GM18517 (cell line): ENCODE results near the gene PLEKHO1.
"Not testable (repeated sequence)": the region's sequence is repeated elsewhere in the genome, so short reads cannot be mapped to it uniquely, and the experiment has no call there.

Experiments
- ATAC-seq: cut with Tn5 transposase; IDR thresholded peaks from one replicate; pipeline ENCODE4 v1.9.1; 2021; ENCODE audit warnings: mild to moderate bottlenecking, moderate library complexity; ENCODE audit not compliant: unreplicated experiment

PLEKHO1 gene, protein sequence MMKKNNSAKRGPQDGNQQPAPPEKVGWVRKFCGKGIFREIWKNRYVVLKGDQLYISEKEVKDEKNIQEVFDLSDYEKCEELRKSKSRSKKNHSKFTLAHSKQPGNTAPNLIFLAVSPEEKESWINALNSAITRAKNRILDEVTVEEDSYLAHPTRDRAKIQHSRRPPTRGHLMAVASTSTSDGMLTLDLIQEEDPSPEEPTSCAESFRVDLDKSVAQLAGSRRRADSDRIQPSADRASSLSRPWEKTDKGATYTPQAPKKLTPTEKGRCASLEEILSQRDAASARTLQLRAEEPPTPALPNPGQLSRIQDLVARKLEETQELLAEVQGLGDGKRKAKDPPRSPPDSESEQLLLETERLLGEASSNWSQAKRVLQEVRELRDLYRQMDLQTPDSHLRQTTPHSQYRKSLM

DNA sequence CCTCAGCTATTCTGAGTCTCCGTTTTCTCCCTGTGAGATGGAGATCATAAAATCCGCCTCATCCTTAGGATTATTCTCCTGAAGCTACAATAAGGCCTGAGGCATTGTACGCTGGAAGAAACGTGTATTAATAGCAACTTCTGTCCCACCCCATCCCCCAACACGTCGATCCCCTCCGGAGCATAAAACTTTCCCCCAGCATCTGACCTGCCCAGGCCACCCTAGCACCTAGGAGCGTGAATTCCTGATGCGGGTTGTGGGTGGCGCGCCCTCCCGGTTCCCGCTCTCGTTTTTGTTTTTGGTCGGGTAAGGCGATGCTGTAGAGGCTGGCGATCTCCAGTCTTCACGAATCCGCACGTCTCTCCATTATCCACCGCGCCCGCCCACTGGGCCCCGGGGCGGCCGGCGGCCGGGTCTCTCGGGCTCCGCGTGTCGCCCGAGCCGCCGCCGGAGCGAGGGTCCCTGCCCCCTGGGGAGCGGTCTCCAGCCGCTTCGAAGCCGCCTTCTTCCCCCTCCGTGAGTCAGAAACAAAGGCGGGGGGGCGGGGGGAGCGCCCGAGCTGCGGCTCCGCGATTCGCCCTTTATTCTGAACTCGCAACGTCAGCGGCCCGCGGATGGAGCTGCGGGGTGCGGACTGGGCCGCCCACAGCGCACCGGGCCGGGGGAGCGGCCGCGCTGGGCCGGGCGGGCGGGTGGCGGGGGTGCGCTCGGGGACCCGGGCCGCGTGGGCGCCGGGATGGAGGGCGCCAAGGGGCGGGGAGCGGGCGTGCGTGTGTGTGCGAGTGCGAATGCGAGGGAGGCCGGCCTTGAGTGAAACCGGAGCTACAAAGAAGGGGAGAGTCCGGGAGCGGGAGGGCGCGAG, at the start of gene PLEKHO1:
PLEKHO1 (plus strand) TSS at position 646 of the 862 bp plus-strand sequence. CDS start 342 bp downstream, outside the sequence.
- ATAC-seq = no peak

DNA sequence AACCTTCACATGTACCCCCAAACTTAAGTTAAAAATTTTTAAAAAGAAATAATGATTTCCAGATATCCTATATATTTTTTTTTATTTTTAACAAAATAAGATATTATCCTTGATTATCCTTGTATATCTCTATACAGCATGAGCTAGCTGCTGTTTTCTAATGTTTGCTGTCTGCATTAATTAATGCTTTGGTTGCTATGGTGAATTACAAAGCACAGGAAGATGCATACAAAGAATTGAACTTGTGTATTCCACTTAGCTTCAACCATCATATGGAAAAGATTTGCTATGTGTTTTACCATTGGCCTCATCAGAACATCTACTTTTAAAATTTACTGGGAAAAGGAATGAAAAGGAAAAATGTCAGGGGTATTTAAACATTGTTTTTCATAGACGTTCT, 46.7 kb upstream of the PLEKHO1 start:
- no peak for ATAC-seq

DNA sequence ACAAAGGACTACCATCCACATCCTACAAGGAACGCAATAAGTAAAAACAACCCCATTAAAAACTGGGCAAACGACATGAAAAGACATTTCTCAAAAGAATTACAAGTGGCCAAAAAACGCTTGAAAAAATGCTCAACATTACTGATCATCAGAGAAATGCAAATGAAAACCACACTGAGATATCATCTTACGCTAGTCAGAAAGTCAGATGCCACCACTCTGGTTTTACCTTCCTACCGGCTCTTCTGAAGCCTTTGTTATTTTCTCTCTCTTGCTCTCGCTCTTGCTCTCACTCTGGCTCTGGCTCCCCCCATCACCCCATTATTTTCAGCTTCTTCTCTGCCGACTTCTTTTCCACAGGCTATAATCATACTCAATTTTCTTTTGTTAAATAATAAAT, 43.4 kb upstream of the PLEKHO1 start:
- no peak for ATAC-seq

DNA sequence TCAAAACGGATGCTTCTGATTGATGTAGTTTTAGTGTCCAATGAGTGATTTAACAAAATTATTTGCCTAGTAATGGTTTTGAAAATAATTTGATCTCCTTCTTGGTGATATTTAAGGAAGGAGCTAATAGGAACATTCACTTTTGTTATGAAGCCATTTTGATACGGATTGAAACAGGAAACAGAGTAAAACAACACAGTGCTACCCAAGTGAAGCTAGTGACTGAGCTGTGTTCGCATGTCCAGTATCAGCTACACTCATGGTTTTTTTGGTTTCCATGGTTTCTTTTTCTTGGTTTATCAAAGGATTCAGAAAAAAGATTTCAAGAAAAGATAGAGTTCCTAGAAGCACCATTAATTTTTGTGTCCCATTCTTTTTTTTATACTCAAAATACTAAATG, 40.1 kb upstream of the PLEKHO1 start:
- ATAC-seq = no peak

DNA sequence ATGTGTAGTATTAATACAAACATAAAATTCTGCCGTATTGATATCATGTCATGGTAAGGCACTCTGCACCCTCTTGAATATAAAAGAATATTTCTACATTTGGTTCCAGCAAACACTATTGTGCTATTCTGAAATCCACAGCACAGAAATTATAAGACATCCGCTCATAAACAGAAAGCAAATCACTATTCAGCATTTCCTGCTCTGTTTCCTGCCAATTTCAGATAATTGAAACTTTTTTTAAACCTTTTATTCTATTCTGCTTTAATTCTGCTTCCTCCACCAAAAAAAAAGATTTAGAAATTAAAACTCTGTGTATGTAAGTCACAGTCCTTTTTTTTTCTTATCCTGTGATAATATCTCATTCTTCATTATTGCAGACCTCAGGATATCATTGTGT, 39.6 kb upstream of the PLEKHO1 start:
- no peak for ATAC-seq

DNA sequence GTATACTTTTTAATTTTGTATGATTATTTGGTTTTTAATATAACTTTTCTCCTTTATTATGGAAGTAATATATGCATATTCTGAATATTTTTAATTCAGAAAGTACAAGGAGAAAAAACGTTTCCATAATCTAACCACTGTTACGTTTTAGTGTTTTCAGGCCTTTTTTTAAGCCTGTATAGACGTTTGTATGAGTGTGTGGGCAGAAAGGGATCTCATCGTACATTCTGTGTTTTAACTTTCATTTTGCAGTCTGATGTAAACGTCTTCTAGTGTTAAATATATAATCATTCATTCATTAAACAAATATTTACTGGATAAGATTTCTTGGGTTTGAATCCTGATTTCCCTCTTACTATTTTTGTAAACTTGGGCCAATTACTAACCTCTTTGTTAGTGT, 38.0 kb upstream of the PLEKHO1 start:
- no peak for ATAC-seq

DNA sequence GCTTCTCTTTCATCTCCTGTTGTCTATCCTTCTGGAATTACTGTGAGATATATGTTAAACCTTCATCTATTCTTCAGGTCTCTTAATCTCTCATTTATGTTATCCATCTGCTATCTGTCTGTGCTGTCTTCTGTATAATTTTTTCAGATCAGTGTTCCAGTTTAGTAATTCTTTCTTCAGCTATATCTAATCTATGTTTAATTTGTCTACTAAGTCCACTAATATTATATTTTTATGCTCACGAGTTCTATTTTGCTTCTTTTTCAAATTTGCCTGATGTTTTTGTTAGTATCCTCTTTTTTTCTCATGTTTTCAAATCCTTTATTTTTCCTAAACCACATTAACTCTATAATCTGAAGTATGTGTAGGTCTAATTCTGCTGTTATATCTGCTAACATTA, 34.6 kb upstream of the PLEKHO1 start:
- no peak for ATAC-seq

DNA sequence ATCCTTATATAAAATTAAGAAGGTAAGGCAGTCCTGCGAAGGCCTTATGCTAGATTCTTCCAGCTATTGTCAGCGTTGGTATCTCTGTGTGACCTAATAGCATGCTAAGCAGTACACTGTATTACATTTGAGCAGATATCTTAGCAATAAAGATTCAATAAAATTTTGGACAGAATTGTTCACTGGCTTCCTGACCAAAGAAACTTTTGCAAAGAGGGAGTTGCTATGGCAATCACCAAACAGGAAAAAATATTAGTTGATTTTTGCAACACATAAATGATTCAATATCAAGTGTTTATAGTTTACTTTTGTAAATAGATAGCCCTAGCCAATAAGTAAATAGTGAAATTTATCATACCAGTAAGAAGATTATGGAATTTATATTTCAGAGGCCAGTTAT, 31.0 kb upstream of the PLEKHO1 start:
- no peak for ATAC-seq

DNA sequence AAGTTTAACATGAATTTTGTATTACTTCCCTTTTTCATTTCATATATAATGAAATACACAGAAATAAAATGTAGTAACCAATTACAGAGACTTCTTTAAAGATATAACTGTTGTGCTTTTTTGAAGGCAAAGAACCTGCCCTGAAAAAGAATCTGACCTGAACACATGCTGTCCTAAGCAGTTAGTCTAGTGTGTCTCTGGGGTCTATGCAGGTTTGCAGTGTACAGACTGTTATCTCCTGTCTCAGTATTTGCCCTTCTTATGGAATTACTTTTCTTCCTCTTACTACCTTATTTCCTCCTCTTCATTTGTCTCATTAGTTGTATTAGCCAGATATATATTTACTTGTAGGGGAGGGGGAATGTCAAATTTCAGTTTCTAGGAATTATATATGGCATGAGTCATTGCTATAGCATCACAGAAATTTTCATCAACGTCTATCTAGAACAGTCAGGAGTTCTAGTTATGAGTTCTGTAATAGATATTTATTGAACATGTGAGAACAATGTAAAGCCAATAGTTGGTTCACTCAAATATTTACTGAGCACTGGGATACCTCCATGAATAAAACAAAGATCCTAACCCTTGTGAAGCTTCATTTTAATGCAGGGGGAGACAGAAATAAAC, 28.4 kb upstream of the PLEKHO1 start:
- no peak for ATAC-seq

DNA sequence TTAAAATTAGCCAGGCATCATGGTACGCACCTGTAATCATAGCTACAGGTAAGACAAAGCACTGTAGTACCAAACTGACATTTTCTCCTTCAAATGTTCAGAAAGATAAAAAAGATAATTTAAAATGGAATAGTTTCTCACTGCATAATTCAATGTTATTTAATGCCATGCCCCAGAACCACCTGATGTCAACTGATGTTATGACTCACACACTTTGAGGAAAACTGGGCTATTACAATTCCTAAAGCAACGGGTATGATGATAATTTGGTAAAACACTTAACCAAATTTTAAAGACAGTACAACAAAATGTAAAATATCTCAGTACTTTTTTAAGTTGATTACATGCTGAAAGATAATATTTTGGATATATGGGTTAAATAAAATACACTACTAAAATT, 22.9 kb upstream of the PLEKHO1 start:
- no peak for ATAC-seq

DNA sequence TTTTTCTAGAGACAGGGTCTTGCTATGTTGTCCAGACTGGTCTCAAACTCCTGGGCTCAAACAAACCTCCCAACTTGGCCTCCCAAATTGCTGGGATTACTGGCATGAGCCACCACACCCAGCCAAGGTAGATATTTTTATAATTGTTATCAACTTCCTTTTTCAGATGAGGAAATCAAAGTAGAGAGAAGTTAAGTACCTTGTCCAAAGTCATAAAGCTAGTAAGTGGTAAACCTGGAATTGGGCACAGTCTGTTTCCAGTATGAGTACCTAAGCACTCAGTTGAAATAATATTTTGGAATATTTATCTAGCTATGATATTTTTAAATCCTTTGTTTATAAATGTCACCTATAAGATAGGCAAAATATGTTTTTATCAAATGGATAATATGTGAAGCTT, 22.3 kb upstream of the PLEKHO1 start:
- no peak for ATAC-seq

DNA sequence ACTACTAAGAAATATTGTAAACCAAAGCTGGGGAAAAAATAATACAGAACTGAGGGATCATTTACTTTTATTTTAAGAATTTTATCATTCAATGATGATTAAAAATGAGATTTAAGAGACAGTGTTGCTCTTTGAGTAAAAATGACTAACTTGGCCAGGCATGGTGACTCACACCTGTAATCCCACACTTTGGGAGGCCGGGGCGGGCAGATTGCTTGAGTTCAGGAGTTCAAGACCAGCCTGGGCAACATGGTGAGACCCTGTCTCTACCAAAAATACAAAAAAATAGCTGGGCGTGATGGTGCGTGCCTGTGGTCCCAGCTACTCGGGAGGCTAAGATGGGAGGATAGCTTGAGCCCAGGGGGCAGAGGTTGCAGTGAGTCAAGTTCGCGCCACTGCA, 21.8 kb upstream of the PLEKHO1 start:
- no peak for ATAC-seq

DNA sequence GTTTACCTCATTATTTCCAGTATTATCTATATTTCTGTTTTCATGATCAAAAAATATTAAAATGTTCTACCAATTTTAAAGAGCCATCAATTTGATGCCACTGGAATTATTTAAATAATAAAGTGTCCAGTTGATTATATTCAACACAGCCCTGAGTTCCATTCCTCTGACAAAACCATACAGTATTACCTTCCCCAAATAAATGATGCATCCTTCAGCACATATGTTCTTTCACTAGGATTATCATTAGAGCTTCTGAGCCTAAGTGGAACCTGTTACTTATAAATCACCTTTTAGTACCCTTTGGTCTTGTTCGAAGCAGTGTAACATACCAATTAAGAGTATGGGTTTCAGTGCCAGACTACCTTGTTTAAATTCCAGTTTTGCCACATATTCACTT, 17.3 kb upstream of the PLEKHO1 start:
- ATAC-seq = no peak

DNA sequence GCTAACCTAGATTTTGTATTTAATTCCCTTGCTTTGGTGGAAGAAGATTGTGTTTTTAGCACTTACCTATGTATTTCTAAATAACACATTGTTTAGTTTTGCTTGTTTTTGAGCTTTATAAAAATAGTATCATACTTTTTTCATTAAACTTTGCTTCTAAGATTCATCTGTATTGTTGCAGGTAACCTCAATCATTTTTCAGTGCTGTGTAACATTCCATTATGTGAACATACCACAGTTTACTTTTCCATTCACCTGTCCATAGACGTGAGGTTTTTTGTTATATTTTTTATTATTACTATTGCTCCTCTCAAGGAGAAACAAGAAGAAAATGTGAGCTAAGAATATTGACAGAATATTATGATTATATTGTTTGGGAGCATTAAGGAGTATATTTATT, 15.2 kb upstream of the PLEKHO1 start:
- ATAC-seq = no peak

DNA sequence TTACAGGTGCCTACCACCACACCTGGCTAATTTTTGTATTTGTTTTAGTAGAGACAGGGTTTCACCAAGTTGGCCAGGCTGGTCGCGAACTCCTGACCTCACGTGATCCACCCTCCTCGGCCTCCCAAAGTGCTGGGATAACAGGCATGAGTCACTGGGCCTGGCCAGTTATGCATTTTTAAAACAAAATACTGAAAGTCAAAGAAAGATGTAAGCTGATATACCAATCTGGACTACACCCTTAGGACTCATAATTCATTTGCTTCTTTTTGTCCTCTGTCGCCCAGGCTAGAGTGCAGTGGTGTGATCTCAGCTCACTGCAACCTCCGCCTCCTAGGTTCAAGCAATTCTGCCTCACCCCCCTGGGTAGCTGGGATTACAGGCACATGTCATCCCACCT, 14.3 kb upstream of the PLEKHO1 start:
- not testable (repeated sequence) for ATAC-seq

DNA sequence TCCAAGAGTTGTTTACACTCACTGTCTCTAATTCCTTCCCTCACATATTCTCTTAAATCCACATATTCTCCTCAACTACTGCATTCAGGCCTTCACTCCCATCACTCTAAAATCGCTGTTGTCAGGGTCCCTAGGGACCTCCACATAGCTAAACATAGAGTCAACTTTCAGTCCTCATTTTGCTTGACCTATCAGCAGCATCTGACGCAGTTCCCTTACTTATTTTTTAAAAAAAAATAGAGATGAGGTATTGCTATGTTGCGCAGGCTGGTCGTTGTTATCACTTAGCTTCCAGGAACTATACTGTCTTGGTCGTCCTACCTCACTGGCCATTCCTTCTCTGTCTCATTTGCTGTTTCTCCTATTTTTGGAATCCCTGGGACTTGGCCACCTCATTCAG, 11.7 kb upstream of the PLEKHO1 start:
- ATAC-seq = no peak

DNA sequence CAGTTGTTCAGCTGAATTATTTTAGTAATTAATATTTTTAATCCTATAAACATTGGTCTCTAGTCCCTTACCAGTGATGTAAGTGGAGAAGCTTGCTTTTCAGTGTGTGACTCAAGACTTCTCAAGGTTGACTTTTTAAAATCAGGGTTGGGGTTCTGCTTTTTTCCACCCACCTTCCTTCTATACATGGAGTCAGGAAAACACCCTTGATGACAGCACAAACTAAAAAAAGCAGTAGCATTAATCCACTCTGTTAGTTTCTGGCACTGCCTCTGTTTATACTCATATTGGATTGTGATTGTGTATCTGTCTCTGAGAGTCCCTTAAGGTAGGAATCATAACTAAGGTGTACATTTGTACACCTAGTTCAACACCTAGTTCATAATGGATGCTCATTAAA, 8.3 kb upstream of the PLEKHO1 start:
- ATAC-seq = no peak

DNA sequence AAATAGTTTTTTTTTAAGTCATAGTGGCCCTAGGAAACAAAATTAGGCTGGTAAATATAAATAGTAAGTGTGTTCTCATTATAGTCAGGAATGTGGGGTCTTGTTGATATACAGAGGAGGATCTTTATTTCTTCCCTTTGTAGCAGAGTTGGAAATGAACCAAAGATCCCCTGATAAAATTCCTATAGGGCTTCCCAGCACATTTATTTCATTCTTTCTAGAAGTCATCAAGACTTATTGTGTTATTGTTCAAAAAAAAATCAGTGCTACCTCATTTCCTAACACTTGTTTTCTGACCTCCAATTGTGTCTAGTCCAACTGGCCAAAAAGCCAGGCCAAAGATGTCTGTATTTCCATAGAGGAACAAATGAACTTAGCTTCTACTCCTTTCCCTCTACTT, 7.6 kb upstream of the PLEKHO1 start:
- ATAC-seq = no peak

DNA sequence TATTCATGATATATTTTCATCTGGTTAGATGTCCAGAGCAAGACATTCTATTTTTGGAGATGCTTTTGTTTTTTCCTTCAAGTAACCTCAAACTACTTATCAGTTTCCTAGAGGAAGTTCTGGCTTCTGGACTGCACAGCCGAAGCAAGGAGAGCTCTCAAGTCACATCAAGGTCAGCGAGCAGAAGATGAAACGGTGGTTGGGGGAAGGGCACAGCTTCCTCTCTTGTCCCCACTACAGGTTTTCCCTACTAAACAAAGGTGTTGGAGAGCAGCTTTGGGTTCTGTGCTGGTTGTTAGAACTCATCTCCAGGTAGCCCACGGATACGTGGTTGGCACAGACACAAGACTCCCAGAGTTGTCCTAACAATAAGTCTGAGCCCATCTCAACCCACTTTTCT, 5.1 kb upstream of the PLEKHO1 start:
- no peak for ATAC-seq

DNA sequence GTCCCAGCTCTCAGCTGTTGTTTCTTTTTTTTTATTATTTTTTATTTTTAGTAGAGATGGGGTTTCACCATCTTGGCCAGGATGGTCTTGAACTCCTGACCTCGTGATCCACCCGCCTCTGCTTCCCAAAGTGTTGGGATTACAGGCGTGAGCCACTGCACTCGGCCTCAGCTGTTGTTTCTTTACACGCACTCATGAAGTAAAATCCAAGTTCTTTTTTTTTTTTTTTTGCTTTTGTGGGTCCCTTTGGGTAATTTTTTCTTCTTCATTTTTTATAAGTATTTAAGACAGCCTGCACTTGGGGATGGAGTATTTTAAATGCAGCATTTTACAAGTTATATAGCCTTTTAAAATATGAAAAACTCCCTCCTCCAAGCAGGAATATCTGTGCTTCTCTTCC, 3.7 kb upstream of the PLEKHO1 start:
- ATAC-seq = not testable (repeated sequence)

DNA sequence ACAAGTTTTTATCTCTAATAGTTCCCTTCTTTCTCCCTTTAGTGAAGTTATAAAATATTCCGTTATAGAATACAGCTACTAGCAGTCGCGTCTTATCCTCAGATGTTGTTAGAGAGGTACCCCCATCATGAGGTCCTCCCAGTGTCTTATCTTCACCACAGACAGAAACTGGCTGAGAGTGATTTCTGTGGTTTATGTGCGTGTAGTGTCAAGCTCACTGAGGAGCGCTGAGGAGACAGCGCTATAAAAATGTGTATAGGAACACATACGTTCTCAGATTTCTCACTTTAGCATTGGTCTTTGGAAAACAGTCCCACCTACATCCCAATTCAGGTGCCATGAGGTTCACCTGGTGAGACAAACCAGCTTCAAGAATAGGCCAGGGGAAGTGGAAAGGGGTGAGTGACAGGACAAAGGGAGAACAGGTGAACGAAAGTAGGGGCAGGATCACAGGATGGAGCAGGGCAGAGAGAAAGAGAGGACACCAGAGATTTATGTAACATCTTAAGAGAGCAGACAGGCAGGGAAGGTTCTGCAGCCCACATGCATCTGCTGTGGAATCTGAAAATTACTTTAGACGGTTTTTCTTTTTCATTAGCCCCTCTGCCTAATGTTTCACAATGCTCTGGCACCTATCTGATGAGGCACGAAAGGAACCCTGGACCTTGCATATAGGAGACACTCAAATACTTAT, 2.7 kb upstream of the PLEKHO1 start:
- no peak for ATAC-seq
